ENCODE results near the gene CORO2B. TPM values are rescaled to one million over a fixed set of nuclear protein-coding genes. Genes with fewer than 3 reads are reported as not detected.

The CORO2B gene
- total RNA-seq, 1 donor from 2014 or later: 3.9 TPM

- DNase-seq (ENCODE audit: extremely low spot score, unreplicated experiment): no peak
- TF ChIP-seq, protein P1, sequence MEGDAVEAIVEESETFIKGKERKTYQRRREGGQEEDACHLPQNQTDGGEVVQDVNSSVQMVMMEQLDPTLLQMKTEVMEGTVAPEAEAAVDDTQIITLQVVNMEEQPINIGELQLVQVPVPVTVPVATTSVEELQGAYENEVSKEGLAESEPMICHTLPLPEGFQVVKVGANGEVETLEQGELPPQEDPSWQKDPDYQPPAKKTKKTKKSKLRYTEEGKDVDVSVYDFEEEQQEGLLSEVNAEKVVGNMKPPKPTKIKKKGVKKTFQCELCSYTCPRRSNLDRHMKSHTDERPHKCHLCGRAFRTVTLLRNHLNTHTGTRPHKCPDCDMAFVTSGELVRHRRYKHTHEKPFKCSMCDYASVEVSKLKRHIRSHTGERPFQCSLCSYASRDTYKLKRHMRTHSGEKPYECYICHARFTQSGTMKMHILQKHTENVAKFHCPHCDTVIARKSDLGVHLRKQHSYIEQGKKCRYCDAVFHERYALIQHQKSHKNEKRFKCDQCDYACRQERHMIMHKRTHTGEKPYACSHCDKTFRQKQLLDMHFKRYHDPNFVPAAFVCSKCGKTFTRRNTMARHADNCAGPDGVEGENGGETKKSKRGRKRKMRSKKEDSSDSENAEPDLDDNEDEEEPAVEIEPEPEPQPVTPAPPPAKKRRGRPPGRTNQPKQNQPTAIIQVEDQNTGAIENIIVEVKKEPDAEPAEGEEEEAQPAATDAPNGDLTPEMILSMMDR (conservative IDR thresholded peaks at IDR 0.05): no peak
- H3K9me3 Mint-ChIP-seq: no peaks in the 10 kb centered on the region
- no peaks in the 10 kb centered on the region for H3K4me1 Mint-ChIP-seq (ENCODE audit: unreplicated experiment)
- H3K27ac Mint-ChIP-seq: no peak overlapping the region
- H3K4me3 Mint-ChIP-seq: no peak overlapping the region
- peaks cover 5% of the 10 kb centered on the region for H3K27me3 Mint-ChIP-seq
- H3K36me3 Mint-ChIP-seq: no peaks in the 10 kb centered on the region
Measured at GRCh38 chr15:68712886-68713285, 134.1 kb downstream of the CORO2B start.

DNA sequence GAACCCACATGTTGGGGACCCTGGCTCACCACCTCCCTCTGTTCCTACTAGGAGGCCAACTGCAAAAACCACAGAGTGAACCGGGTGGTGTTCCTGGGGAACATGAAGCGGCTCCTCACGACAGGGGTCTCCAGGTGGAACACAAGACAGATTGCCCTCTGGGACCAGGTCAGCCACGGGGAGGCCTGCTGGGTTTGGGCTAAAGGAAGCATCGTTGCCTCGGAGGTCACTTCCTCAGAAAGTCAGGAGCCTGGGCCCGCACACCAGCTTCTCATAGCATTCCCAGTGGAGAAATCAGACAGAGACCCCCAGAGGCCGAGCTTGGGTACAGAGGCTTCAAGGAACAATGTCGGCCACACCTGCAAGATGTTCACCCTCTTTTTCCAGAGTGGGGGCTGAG is 135.1 kb downstream of the CORO2B start:
- Mint-ChIP-seq H3K36me3 (no peaks in the 10 kb centered on the region), H3K27me3 (peaks cover 5% of the 10 kb centered on the region), H3K4me1 (ENCODE audit: unreplicated experiment) (no peaks in the 10 kb centered on the region), H3K9me3 (no peaks in the 10 kb centered on the region), H3K4me3 (no peak overlapping the region), H3K27ac (no peak overlapping the region)
- TF ChIP-seq, protein P1 (conservative IDR thresholded peaks at IDR 0.05): no peak
- DNase-seq (ENCODE audit: extremely low spot score, unreplicated experiment): no peak

DNA sequence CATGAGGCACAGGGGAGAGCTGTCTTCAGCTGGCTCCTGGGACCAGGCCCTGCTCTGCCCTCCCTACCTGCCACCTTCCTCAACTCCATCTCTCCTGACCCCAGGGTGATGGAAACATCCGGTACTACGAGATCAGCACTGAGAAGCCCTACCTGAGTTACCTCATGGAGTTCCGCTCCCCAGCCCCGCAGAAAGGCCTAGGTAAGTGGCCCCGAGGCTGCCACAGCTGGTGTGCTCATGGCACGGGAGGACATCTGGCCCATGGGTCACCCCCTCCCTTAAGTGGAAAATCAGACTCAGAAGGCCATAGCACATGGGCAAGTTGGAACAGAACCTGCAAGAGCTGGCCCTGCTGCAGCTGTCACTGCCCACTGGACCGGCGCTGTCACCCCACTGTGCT is 136.3 kb downstream of the CORO2B start:
- Mint-ChIP-seq H3K9me3 (no peaks in the 10 kb centered on the region), H3K4me1 (ENCODE audit: unreplicated experiment) (no peaks in the 10 kb centered on the region), H3K27ac (no peak overlapping the region), H3K4me3 (no peak overlapping the region), H3K27me3 (peaks cover 5% of the 10 kb centered on the region), H3K36me3 (no peaks in the 10 kb centered on the region)
- TF ChIP-seq, protein P1 (conservative IDR thresholded peaks at IDR 0.05): no peak
- DNase-seq (ENCODE audit: extremely low spot score, unreplicated experiment): no peak

GRCh38 chr15:68717951-68718350 is 139.2 kb downstream of the CORO2B start:
- Mint-ChIP-seq H3K27ac (no peak overlapping the region), H3K9me3 (no peaks in the 10 kb centered on the region), H3K4me3 (no peak overlapping the region), H3K4me1 (ENCODE audit: unreplicated experiment) (no peaks in the 10 kb centered on the region), H3K36me3 (no peaks in the 10 kb centered on the region), H3K27me3 (peaks cover 5% of the 10 kb centered on the region)
- DNase-seq (ENCODE audit: extremely low spot score, unreplicated experiment): no peak
- TF ChIP-seq, protein P1 (conservative IDR thresholded peaks at IDR 0.05): no peak

- no peaks in the 10 kb centered on the region for H3K9me3 Mint-ChIP-seq
- H3K4me1 Mint-ChIP-seq (ENCODE audit: unreplicated experiment): no peaks in the 10 kb centered on the region
- no peaks in the 10 kb centered on the region for H3K36me3 Mint-ChIP-seq
- H3K27me3 Mint-ChIP-seq: peaks cover 5% of the 10 kb centered on the region
- H3K27ac Mint-ChIP-seq: no peak overlapping the region
- no peak for DNase-seq (ENCODE audit: extremely low spot score, unreplicated experiment)
- no peak overlapping the region for H3K4me3 Mint-ChIP-seq
- TF ChIP-seq, protein P1 (conservative IDR thresholded peaks at IDR 0.05): no peak
Measured at GRCh38 chr15:68718468-68718867, 139.7 kb downstream of the CORO2B start.

DNA sequence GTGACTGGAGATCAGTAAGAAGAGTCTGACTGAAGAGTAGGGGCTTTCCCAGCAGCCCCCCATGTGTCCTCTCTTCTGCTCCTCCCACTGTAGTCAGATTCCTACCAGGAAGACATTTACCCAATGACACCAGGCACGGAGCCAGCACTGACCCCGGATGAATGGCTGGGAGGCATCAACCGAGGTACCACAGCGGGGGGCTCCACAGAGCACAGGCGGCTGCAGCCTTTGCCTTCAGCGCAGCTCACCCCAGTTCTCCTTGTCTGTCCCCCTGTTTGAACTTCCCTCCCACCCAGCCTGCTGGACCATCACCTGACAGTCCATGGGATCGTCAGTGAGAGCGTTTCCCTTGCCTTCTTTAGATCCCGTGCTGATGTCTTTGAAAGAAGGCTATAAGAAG is 140.3 kb downstream of the CORO2B start:
- Mint-ChIP-seq H3K27me3 (peaks cover 5% of the 10 kb centered on the region), H3K4me3 (no peak overlapping the region), H3K27ac (no peak overlapping the region), H3K9me3 (no peaks in the 10 kb centered on the region), H3K36me3 (no peaks in the 10 kb centered on the region), H3K4me1 (ENCODE audit: unreplicated experiment) (no peaks in the 10 kb centered on the region)
- DNase-seq (ENCODE audit: extremely low spot score, unreplicated experiment): no peak
- TF ChIP-seq, protein P1 (conservative IDR thresholded peaks at IDR 0.05): no peak

Data from type B pancreatic cell (in vitro differentiated cells).